Stomach smooth muscle (tissue), 2 donors: ENCODE data around the gene ATP6V0D1.
"Not testable (repeated sequence)": the region's sequence is repeated elsewhere in the genome, so short reads cannot be mapped to it uniquely, and the experiment has no call there.

Source experiments
- H3K27ac ChIP-seq: one replicate; pipeline ENCODE4 v1.7.0; 2013; ENCODE audit warnings: mild to moderate bottlenecking, low read length, inconsistent platforms
- H3K27me3 ChIP-seq, 2 donors: one replicate each; pipeline ENCODE4 v1.7.0; 2013; ENCODE audit warnings: low read length in 2 of 2; ENCODE audit not compliant: insufficient read depth in 2 of 2, control insufficient read depth in 1 of 2
- H3K36me3 ChIP-seq, 2 donors: one replicate each; pipeline ENCODE4 v1.7.0; 2013; ENCODE audit warnings: low read length in 2 of 2; ENCODE audit not compliant: control insufficient read depth in 2 of 2, insufficient read depth in 2 of 2
- H3K4me1 ChIP-seq: one replicate; pipeline ENCODE4 v1.7.0; 2013; ENCODE audit warnings: low read length; ENCODE audit not compliant: control insufficient read depth, insufficient read depth
- H3K4me3 ChIP-seq, 2 donors: one replicate each; pipeline ENCODE4 v1.7.0; 2013; ENCODE audit warnings: low read length in 2 of 2
- H3K9ac ChIP-seq, 2 donors: one replicate each; pipeline ENCODE4 v1.7.0; 2013; ENCODE audit warnings: low read length in 2 of 2, mild to moderate bottlenecking in 1 of 2
- H3K9me3 ChIP-seq, 2 donors: one replicate each; pipeline ENCODE4 v1.7.0; 2013; ENCODE audit warnings: low read length in 2 of 2; ENCODE audit not compliant: control insufficient read depth in 2 of 2
- donor health status: healthy.
- donor health status: Pancreatic carcinoma.

ATP6V0D1 gene

GRCh38 chr16:67415421-67415820 is 65.5 kb downstream of the ATP6V0D1 start:
- Histone ChIP-seq H3K27ac (peak overlapping the region; percentile 76), H3K9ac (peak overlapping the region; percentile 91 to 99), H3K4me3 (peak overlapping the region; percentile 85 to 92), H3K4me1 (peaks cover 14% of the 10 kb centered on the region)
- H3K9me3 ChIP-seq, H3K36me3 ChIP-seq, H3K27me3 ChIP-seq: not testable (repeated sequence)

- Histone ChIP-seq H3K27ac (no peak overlapping the region), H3K9me3 (no peaks in the 10 kb centered on the region), H3K27me3 (no peaks in the 10 kb centered on the region), H3K9ac (peak overlapping the region in 1 of 2 donors; percentile 29), H3K4me3 (peak overlapping the region in 1 of 2 donors; percentile 8), H3K36me3 (peaks cover 0 to 2% of the 10 kb centered on the region in 2 donors), H3K4me1 (peaks cover 14% of the 10 kb centered on the region)
Observed at GRCh38 chr16:67413978-67414911, 66.7 kb downstream of the ATP6V0D1 start.

GRCh38 chr16:67412294-67412693 is 68.7 kb downstream of the ATP6V0D1 start:
- H3K27ac ChIP-seq = no peak overlapping the region
- no peak overlapping the region for H3K9ac ChIP-seq
- H3K36me3 ChIP-seq = peaks cover 0 to 2% of the 10 kb centered on the region in 2 donors
- no peaks in the 10 kb centered on the region for H3K27me3 ChIP-seq
- H3K4me3 ChIP-seq = no peak overlapping the region
- peaks cover 19% of the 10 kb centered on the region for H3K4me1 ChIP-seq
- H3K9me3 ChIP-seq = no peaks in the 10 kb centered on the region

- peaks cover 23% of the 10 kb centered on the region for H3K4me1 ChIP-seq
- H3K27ac ChIP-seq = no peak overlapping the region
- H3K9ac ChIP-seq = no peak overlapping the region
Observed at GRCh38 chr16:67411339-67411738, 69.6 kb downstream of the ATP6V0D1 start.

GRCh38 chr16:67409631-67410030 is 71.3 kb downstream of the ATP6V0D1 start:
- Histone ChIP-seq H3K4me1 (peaks cover 21% of the 10 kb centered on the region), H3K9me3 (no peaks in the 10 kb centered on the region), H3K36me3 (peaks cover 0 to 3% of the 10 kb centered on the region in 2 donors), H3K4me3 (no peak overlapping the region), H3K9ac (no peak overlapping the region), H3K27ac (no peak overlapping the region), H3K27me3 (no peaks in the 10 kb centered on the region)

More at GRCh38 chr16:67411339-67411738, 69.6 kb downstream of the ATP6V0D1 start:
- Histone ChIP-seq H3K27me3 (no peaks in the 10 kb centered on the region), H3K9me3 (no peaks in the 10 kb centered on the region), H3K4me3 (no peak overlapping the region), H3K36me3 (peaks cover 0 to 2% of the 10 kb centered on the region in 2 donors)

GRCh38 chr16:67407788-67408452 is 73.0 kb downstream of the ATP6V0D1 start:
- Histone ChIP-seq H3K36me3 (peaks cover 0 to 3% of the 10 kb centered on the region in 2 donors), H3K27ac (no peak overlapping the region), H3K9me3 (no peaks in the 10 kb centered on the region), H3K4me3 (no peak overlapping the region), H3K9ac (no peak overlapping the region), H3K27me3 (no peaks in the 10 kb centered on the region), H3K4me1 (peaks cover 22% of the 10 kb centered on the region)

- Histone ChIP-seq H3K27me3 (no peaks in the 10 kb centered on the region), H3K36me3 (peaks cover 0 to 3% of the 10 kb centered on the region in 2 donors), H3K4me1 (peaks cover 22% of the 10 kb centered on the region), H3K4me3 (no peak overlapping the region), H3K9ac (peak overlapping the region in 1 of 2 donors; percentile 36), H3K9me3 (no peaks in the 10 kb centered on the region), H3K27ac (peak overlapping the region; percentile 41)
Observed at GRCh38 chr16:67407176-67407787, 73.7 kb downstream of the ATP6V0D1 start.

GRCh38 chr16:67406111-67406971 is 74.6 kb downstream of the ATP6V0D1 start:
- Histone ChIP-seq H3K27me3 (no peaks in the 10 kb centered on the region), H3K9ac (peak overlapping the region in 1 of 2 donors; percentile 36), H3K27ac (peak overlapping the region; percentile 41), H3K4me1 (peaks cover 22% of the 10 kb centered on the region), H3K36me3 (peaks cover 0 to 3% of the 10 kb centered on the region in 2 donors), H3K4me3 (no peak overlapping the region), H3K9me3 (no peaks in the 10 kb centered on the region)

GRCh38 chr16:67405336-67405735 is 75.6 kb downstream of the ATP6V0D1 start:
- Histone ChIP-seq H3K27ac (no peak overlapping the region), H3K4me3 (no peak overlapping the region), H3K27me3 (no peaks in the 10 kb centered on the region), H3K9me3 (no peaks in the 10 kb centered on the region), H3K4me1 (peaks cover 22% of the 10 kb centered on the region), H3K9ac (peak overlapping the region in 1 of 2 donors; percentile 21), H3K36me3 (peaks cover 0 to 3% of the 10 kb centered on the region in 2 donors)

GRCh38 chr16:67404740-67405226 is 76.2 kb downstream of the ATP6V0D1 start:
- H3K9me3 ChIP-seq = no peaks in the 10 kb centered on the region
- no peaks in the 10 kb centered on the region for H3K27me3 ChIP-seq
- no peak overlapping the region for H3K4me3 ChIP-seq
- peak overlapping the region in 1 of 2 donors; percentile 21 for H3K9ac ChIP-seq
- no peak overlapping the region for H3K27ac ChIP-seq
- H3K4me1 ChIP-seq = peaks cover 22% of the 10 kb centered on the region
- peaks cover 0 to 3% of the 10 kb centered on the region in 2 donors for H3K36me3 ChIP-seq
